ENCODE measurements around the gene KRTAP3-1.

Gene KRTAP3-1

DNA sequence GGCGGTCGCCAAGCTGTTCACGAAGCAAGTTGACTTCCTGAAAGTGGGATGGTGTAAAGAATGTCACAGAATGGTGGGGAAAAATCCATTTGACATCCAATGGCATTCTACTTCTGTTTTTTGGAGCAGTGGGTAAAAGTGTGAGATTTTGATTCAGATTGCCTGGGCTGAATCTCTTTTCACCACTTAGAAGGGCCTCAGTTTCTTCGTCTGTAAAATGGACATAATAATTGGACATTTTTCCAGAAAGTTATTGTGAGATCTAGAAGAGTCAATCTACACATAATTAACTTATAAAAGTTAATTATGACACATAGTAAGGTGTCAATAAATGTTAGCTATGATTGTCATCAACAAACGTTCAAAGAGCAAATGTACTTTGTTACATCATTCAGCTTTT is 27.8 kb downstream of the KRTAP3-1 start:
- H3K27ac ChIP-seq = no peak overlapping the region
- H3K4me1 ChIP-seq (ENCODE audit: control insufficient read depth in 1 of 2, insufficient read depth in 1 of 2, low read depth in 1 of 2, low read length in 1 of 2) = no peaks in the 10 kb centered on the region
- peaks cover 73% of the 10 kb centered on the region for H3K27me3 ChIP-seq
- no peaks in the 10 kb centered on the region for H3K9me3 ChIP-seq
- H3K4me3 ChIP-seq (ENCODE audit: low read depth in 1 of 2, low read length in 1 of 2) = no peak overlapping the region
- TF ChIP-seq, protein P1, sequence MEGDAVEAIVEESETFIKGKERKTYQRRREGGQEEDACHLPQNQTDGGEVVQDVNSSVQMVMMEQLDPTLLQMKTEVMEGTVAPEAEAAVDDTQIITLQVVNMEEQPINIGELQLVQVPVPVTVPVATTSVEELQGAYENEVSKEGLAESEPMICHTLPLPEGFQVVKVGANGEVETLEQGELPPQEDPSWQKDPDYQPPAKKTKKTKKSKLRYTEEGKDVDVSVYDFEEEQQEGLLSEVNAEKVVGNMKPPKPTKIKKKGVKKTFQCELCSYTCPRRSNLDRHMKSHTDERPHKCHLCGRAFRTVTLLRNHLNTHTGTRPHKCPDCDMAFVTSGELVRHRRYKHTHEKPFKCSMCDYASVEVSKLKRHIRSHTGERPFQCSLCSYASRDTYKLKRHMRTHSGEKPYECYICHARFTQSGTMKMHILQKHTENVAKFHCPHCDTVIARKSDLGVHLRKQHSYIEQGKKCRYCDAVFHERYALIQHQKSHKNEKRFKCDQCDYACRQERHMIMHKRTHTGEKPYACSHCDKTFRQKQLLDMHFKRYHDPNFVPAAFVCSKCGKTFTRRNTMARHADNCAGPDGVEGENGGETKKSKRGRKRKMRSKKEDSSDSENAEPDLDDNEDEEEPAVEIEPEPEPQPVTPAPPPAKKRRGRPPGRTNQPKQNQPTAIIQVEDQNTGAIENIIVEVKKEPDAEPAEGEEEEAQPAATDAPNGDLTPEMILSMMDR (IDR thresholded peaks at IDR 0.05) = no peak
- H3K36me3 ChIP-seq = no peaks in the 10 kb centered on the region

DNA sequence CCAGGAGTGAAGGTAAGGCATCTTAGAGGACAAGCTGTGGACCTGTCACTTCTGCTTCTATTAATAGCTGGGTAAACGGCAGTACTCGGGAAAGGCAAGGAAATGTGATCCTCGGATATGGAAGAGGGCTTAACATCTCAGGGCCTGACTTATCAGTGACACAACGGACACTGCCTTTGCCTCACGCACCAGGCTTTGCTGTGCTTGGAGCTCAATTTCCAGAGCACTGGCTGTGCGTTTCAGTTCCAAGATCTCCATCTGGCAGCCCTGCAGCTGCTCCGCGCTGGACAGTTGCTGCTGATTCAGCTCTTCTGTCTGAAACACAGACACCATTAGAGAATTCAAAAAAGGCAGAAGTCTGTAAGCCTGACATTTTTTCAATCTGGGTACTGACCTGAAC is 28.3 kb downstream of the KRTAP3-1 start:
- Histone ChIP-seq H3K4me3 (ENCODE audit: low read depth in 1 of 2, low read length in 1 of 2) (no peak overlapping the region), H3K4me1 (ENCODE audit: control insufficient read depth in 1 of 2, insufficient read depth in 1 of 2, low read depth in 1 of 2, low read length in 1 of 2) (no peaks in the 10 kb centered on the region), H3K27ac (no peak overlapping the region), H3K27me3 (peaks cover 74% of the 10 kb centered on the region), H3K36me3 (no peaks in the 10 kb centered on the region), H3K9me3 (no peaks in the 10 kb centered on the region)
- TF ChIP-seq, protein P1 (IDR thresholded peaks at IDR 0.05) = no peak

DNA sequence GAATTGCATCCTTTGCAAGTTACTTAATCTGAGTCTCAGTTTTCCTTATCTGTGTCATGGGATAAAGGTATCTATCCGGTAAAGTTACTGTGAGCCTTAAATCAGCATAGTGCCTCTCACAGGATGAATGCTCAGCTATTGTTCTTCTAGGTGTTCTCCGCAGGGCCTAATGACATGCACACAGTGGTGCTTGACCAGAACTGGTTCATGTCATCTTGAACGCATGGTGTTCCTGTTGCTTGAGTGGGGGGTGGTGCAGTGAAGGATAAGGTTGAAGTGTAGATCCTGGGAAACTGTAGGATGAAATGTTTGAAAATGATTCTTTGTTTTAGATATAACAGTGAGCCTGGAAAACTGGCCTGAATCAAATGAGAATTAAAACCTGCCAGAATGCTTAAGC is 28.8 kb downstream of the KRTAP3-1 start:
- Histone ChIP-seq H3K4me1 (ENCODE audit: control insufficient read depth in 1 of 2, insufficient read depth in 1 of 2, low read depth in 1 of 2, low read length in 1 of 2) (no peaks in the 10 kb centered on the region), H3K27ac (no peak overlapping the region), H3K27me3 (peaks cover 71% of the 10 kb centered on the region), H3K9me3 (no peaks in the 10 kb centered on the region), H3K4me3 (ENCODE audit: low read depth in 1 of 2, low read length in 1 of 2) (no peak overlapping the region), H3K36me3 (no peaks in the 10 kb centered on the region)
- TF ChIP-seq, protein P1 (IDR thresholded peaks at IDR 0.05) = no peak

DNA sequence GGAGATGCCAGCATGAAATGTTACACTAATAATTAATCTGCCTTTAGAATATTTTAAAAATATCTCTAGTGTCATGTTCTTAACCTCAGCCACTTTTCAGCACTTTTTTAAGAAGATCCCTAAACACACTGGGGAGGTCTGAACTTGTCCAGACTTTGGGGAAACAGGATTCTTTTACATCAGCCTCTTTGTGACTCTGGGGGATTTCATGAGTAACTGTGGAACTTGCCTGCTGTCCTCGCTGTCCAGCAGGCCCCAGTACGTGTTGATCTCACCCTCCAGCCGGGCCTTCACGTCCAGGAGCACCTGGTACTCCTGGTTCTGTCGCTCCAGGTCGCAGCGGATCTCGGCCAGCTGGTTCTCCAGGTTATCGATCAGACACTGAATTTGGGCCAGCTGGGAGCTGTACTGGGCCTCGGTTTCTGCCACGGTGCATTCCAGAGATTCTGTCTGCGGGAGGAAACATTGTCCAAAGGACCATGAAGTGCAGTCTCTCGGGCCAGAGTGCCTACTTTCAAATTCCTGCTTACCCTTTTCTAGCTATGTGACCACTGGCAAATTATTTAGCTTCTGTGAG is 30.3 kb downstream of the KRTAP3-1 start:
- H3K27ac ChIP-seq = no peak overlapping the region

DNA sequence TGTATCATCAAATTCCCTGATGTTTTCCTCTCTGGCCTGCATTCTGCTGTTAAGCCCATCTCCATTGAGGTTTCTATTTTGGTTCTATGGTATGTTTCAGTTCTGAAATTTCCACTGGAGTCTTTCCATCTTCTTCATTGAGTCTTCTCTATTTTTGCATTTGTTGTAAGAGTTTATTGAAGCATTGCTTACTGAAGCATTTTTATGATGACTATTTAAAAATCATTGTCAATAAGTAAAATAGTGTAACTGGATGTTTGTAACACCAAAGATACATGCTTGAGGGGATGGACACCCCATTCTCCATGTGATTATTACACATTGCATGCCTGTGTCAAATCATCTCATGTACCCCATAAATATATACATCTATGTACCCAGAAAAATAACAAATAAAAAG is 33.4 kb downstream of the KRTAP3-1 start:
- H3K27me3 ChIP-seq = peaks cover 45% of the 10 kb centered on the region
- no peak overlapping the region for H3K27ac ChIP-seq
- TF ChIP-seq, protein P1 (IDR thresholded peaks at IDR 0.05) = no peak
- H3K4me1 ChIP-seq (ENCODE audit: control insufficient read depth in 1 of 2, insufficient read depth in 1 of 2, low read depth in 1 of 2, low read length in 1 of 2) = no peaks in the 10 kb centered on the region
- H3K4me3 ChIP-seq (ENCODE audit: low read depth in 1 of 2, low read length in 1 of 2) = no peak overlapping the region
- H3K9me3 ChIP-seq = no peaks in the 10 kb centered on the region
- no peaks in the 10 kb centered on the region for H3K36me3 ChIP-seq

More for the DNA sequence above, 30.3 kb downstream of the KRTAP3-1 start:
- Histone ChIP-seq H3K27me3 (peaks cover 56% of the 10 kb centered on the region), H3K4me3 (ENCODE audit: low read depth in 1 of 2, low read length in 1 of 2) (no peak overlapping the region), H3K9me3 (no peaks in the 10 kb centered on the region), H3K36me3 (no peaks in the 10 kb centered on the region), H3K4me1 (ENCODE audit: control insufficient read depth in 1 of 2, insufficient read depth in 1 of 2, low read depth in 1 of 2, low read length in 1 of 2) (no peaks in the 10 kb centered on the region)
- TF ChIP-seq, protein P1 (IDR thresholded peaks at IDR 0.05) = no peak

All from neutrophil (primary cell).